GM19372 (cell line): Measurements from ENCODE around the gene CHST14.
"Not testable (repeated sequence)": the region's sequence is repeated elsewhere in the genome, so short reads cannot be mapped to it uniquely, and the experiment has no call there.

Source experiments
- ATAC-seq: cut with Tn5 transposase; IDR thresholded peaks from one replicate; pipeline ENCODE4 v1.9.1; 2021; ENCODE audit warnings: mild to moderate bottlenecking, low read depth, moderate library complexity; ENCODE audit not compliant: unreplicated experiment

The CHST14 gene

GRCh38 chr15:40440743-40441564, 29.8 kb upstream of the CHST14 start, which contains the start of gene BAHD1:
BAHD1 (plus strand) TSS chr15:40440953; CDS start chr15:40458465, 17,512 bp downstream.
- ATAC-seq = peak; percentile 89

DNA sequence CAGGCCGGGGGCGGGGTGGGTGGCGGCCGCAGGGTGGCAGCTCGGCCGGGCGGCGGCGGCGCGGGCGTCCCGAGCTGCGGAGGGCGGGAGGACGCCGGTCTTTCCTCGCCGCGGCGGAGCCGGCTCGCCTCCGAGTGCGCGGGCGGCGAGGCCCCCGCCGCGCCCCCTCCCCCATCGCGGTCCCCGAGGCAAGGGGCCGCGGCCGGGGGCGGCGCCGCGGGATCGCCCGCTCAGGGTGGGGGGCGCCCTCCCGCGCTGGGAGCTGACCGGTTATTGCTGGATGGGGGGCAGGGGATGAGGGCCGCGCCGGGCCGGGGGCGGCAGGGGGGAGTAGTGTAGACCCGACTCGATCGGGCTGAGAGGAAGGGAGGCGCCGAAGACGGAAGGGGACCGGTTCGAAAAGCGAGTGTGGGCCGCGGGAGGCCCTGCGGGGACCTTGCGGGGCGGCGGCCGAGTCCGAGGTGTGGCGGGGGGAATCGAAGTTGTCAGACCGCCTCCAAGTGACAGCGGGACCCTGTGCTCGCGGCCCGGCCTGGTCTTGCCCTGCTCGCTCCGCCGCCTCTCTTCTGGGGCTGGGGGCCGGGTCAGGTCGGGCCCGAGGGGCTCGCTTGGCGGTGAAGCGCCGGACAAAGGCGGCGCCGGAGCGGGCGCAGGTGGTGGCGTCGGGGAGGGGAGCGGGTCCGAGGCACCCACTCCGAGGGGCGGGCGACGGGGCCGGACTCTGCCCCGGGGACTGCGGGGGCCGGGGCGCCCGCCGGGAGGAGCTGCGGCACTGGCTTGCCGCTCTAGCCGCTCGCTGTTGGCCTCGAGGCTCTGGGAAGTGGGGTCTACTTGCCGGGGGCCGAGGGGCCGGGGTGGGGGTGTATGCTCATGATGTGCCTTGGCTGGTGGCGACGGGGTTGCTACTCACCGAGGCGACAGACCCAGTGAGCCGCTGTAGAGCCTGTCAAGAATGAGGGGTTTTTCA, 28.9 kb upstream of the CHST14 start:
- ATAC-seq = peak; percentile 7

DNA sequence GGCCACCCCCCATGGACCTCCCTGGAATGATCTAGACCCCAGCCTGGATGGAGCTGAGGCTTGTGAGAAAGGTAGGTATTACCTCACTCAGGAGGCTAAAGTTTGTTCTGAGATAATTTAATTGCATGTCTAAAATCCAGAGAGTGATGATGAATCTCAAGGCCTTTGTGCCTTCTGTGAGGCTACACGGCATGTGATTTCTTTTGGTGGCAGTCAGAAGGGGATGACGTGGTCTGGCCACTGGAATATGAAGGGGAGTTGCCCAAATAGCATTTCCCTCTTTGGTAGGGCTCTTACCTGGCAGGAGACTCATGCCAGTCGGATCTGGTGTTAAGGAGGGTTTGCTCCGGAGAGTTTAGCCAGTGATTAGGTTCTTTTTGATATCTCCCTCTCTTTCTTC, 27.5 kb upstream of the CHST14 start:
- ATAC-seq = no peak

- no peak for ATAC-seq
These were observed 26.9 kb upstream of the CHST14 start for GRCh38 chr15:40443846-40444245.

DNA sequence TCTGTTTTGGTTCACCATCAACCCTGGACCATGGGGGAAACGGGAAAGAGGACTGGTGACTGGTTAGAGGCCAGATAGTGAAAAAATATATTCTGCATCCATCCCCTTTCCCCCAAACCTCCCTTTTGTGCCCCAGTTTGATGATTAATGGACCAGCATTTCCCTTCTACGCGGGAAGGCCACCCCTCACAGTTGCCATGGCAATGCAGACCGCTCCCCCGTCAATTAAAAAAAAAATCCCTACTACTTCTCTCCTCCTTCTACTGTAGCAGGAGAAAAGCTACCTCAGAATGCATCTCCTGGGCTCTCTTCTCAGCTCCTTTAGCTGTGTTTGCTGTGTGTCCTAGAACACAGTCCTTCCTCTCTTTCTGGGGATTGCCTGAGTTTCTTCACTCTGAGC, 26.0 kb upstream of the CHST14 start:
- no peak for ATAC-seq

DNA sequence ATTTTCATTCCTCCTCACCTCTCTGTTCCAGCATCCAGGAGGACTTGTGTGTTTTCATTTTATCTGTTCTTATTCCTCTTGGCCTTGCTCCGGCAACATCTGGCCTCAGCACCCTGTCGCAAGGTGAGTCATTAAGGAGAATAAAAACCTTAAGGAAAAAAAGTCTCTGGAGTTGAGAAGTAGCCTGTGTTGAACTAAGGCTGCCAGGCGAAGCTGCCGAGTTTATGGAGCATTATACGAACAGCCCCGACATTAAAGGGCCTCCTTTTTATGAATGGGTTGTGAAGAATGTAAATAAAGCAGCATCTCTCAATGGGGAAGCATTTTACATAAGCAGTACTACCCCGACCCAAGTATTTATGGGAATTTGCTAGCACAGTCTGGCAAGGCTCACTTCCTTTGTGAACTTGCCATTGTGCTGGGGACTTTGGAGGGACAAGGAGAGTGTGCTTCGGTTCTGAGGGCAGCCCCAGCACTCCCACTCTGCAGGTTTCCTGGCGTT, 25.3 kb upstream of the CHST14 start:
- ATAC-seq = no peak

- no peak for ATAC-seq
These were observed 24.6 kb upstream of the CHST14 start for GRCh38 chr15:40446144-40446543.

DNA sequence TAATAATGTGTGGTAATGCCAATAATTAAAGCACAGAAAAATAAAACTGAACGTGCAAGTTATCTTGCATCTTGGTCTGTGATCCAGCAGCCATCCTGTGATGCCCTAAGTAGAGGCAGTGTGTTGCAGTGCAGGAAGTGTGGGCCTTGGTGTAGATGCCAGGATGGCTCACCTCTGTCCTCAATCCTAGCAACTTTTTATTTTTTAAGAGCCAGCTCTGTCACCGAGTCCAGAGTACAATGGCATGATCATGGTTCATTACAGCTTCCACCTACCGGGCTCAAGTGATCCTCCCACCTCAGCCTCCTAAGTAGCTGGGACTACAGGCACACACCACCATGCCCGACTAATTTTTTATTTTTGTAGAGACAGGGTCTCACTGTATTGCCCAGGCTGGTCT, 22.4 kb upstream of the CHST14 start:
- no peak for ATAC-seq

- no peak for ATAC-seq
These were observed 21.5 kb upstream of the CHST14 start for GRCh38 chr15:40449275-40449674.

GRCh38 chr15:40450047-40450446, 20.7 kb upstream of the CHST14 start:
- no peak for ATAC-seq

DNA sequence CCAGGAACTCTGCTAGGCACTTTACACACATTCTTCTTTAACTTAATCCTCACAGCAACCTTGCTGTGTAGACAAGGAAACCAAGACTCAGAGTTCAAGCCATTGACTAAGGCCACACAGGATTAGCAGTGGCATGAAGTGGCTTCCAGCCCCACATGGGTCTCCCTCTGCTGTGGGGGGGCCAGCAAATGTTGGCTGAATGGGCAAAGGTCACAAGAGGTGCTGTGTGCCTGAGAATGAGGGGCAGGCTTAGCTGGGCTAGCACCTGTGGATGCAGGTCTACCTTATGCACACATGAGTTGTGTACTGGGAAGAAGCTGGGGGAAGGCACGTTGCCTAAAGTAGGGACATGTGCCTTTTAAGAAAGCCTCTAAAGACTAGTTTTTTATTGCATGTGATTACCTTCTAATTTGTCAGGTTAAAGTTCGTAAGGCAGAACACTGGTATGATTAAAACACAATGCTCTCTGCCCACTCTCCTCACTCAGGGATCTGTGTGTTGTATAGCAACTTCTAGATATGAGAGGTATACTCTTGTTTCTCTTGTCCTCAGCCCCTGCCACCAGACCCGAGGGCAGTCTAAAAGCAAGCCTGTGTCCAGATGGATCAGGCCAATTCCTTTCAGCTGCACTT, 19.1 kb upstream of the CHST14 start:
- ATAC-seq = no peak

- no peak for ATAC-seq
These were observed 18.3 kb upstream of the CHST14 start for GRCh38 chr15:40452296-40453090.

DNA sequence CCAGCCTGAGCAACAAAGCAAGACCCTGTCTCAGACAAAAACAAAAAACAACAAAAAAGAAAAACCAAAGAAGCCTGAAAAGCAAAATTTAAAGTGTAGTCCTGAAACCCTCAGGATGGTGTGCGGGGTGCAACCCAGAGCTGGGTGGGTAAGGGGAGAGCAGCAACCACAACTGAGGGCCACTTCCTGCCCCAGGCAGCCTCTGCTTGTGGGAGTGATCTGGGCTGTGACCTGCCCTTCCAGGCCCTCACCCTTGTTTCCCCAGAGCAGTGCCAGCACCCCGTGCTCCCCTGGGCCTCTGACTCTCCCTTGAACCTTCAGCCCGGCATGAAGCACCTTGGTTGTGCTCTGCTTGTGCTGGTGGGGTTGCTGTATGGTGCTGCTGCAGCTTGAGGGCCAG, 16.8 kb upstream of the CHST14 start:
- ATAC-seq = not testable (repeated sequence)

GRCh38 chr15:40454904-40455391, 15.8 kb upstream of the CHST14 start:
- ATAC-seq = no peak

- ATAC-seq = no peak
These were observed 14.5 kb upstream of the CHST14 start for GRCh38 chr15:40456299-40456712.

- ATAC-seq = no peak
These were observed 14.0 kb upstream of the CHST14 start for GRCh38 chr15:40456738-40457137.

GRCh38 chr15:40458495-40459371, 12.1 kb upstream of the CHST14 start:
- no peak for ATAC-seq

- no peak for ATAC-seq
These were observed 11.3 kb upstream of the CHST14 start for GRCh38 chr15:40459391-40460015.
